Measurements from ENCODE around the gene HADHB.
A peak's percentile ranks its signal among the peaks of the same experiment; 100 is the strongest.

DNA sequence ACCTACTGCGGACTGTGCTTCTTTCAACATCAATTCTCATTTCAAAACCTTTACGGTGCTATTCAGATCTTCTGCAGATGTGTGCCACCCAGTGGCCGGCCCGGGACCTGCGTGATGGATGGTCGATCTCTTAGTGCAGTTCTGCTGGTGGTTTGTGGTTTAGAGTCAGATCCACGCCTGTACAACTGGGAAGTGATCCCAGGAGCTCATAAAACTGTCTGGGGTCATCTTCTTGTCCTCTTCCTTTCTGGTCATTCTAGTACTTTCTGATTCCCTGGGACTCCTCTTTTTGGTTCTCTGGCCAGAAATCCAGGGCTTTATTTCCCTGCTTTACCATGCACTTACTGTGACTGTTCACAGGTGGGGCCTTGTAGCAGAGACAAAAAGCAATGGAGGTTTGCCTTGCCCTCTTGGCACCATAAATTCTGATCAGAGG is 85.4 kb downstream of the HADHB start:
- TF ChIP-seq CTCF (IDR thresholded peaks at IDR 0.05) = peak; percentile 63 to 81 (median 78)
- TF ChIP-seq POLR2A (IDR thresholded peaks at IDR 0.05) = no peak

Data from testis (tissue), 2 donors.